SH-SY5Y (cell line): Measurements from ENCODE around the gene MED25.

ENCODE experiments used
- GATA2 ChIP-seq: IDR thresholded peaks from 2 replicates; pipeline ENCODE4 v1.6.1; 2011; ENCODE audit warnings: mild to moderate bottlenecking, low read depth, low read length
- GATA3 ChIP-seq: IDR thresholded peaks from 2 replicates; pipeline ENCODE4 v1.6.1; 2011; ENCODE audit warnings: low read depth, mild to moderate bottlenecking, low read length, moderate library complexity

DNA sequence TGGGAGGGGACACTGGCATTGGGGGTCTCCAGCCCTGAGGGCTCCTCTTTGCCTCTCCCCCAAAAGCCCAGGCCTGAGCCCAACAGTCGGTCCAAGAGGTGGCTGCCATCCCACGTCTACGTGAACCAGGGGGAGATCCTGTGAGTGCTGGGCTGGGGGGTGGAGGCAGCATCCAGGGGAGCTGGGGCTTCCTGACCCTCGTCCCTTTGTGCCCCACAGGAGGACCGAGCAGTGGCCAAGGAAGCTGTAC, 39.7 kb downstream of the MED25 start:
- TF ChIP-seq GATA2 (no peak), GATA3 (no peak)
